ENCODE data around the gene NFYB.

DNA sequence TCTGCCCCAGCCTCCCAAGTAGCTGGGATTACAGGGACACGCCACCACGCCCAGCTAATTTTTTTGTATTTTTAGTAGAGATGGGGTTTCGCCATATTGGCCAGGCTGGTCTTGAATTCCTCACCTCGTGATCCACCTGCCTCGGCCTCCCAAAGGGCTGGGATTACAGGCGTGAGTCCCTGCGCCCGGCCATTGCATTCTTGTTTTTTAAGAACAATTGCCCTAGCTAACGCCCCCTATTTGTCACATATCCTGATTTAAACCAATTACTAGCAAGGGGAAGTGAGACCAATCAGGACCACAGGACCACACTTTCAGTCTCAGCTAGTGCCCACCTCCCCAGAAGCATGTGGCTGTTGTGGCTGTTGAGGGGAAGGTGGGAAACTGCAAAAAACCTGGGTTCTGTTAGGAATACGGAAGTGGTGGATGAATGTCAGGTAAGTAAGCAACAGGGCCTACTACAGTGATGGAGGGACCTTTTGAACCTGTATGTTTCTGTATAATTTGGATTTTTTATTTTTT, 37.8 kb upstream of the NFYB start:
- TF ChIP-seq POLR2AphosphoS5 (IDR thresholded peaks at IDR 0.05) (no peak), POLR2A (IDR thresholded peaks at IDR 0.05) (no peak)
- TF ChIP-seq, protein P1, sequence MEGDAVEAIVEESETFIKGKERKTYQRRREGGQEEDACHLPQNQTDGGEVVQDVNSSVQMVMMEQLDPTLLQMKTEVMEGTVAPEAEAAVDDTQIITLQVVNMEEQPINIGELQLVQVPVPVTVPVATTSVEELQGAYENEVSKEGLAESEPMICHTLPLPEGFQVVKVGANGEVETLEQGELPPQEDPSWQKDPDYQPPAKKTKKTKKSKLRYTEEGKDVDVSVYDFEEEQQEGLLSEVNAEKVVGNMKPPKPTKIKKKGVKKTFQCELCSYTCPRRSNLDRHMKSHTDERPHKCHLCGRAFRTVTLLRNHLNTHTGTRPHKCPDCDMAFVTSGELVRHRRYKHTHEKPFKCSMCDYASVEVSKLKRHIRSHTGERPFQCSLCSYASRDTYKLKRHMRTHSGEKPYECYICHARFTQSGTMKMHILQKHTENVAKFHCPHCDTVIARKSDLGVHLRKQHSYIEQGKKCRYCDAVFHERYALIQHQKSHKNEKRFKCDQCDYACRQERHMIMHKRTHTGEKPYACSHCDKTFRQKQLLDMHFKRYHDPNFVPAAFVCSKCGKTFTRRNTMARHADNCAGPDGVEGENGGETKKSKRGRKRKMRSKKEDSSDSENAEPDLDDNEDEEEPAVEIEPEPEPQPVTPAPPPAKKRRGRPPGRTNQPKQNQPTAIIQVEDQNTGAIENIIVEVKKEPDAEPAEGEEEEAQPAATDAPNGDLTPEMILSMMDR (IDR thresholded peaks at IDR 0.05), result no peak

Data from sigmoid colon (tissue), 4 donors.